Measurements from ENCODE around the gene NLRC4. TPM values are rescaled to one million over a fixed set of nuclear protein-coding genes. Genes with fewer than 3 reads are reported as not detected.
A peak's percentile ranks its signal among the peaks of the same experiment; 100 is the strongest.

Gene NLRC4
- total and polyA plus RNA-seq, 9 of the 15 experiments (the other 6 are each of a cell fraction or from before 2014, with no cell fraction given): 0.03 to 0.18 (median 0.06) TPM; not detected in 2

DNA sequence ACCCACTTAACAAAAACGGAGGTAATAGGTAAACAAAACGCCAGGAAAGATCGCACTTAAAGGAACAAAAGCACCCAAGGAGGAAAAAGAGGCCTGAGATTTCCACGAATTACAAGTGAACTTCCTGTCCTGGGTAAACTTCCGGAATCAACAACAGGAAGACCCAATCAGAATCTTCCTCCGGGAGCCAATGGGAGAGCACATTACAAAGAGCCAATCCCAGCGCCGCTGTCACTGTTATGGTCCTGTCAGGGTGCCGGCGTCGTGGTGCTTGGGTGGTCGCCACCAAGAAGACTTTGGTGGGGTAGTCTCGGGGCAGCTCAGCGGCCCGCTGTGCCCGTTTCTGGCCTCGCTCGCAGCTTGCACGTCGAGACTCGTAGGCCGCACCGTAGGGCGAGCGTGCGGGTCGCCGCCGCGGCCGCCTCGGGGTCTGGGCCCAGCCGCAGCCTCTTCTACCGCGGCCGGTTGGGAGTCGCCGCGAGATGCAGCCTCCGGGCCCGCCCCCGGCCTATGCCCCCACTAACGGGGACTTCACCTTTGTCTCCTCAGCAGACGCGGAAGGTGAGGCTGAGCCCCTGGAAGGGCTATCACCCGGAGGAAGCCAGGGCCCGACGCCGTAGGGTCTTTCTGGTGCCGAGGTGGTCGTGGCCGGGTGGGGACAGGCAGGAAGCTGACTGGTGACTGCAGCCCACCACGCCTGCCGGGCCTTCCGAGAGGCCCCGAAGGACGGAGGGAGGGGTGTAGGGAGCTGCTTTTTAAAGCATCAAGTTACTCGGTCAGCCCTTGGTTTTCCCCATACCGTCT, 13.2 kb upstream of the NLRC4 start, which contains the start of gene YIPF4 (continued):
- peak; percentile 99 for TF ChIP-seq RBBP5 (IDR thresholded peaks at IDR 0.05; ENCODE audit: borderline replicate concordance, insufficient read depth, low read length, poor library complexity, severe bottlenecking)
- TF ChIP-seq GTF2E2 (tag; IDR thresholded peaks at IDR 0.05): peak; percentile 73
- TF ChIP-seq, protein P1, sequence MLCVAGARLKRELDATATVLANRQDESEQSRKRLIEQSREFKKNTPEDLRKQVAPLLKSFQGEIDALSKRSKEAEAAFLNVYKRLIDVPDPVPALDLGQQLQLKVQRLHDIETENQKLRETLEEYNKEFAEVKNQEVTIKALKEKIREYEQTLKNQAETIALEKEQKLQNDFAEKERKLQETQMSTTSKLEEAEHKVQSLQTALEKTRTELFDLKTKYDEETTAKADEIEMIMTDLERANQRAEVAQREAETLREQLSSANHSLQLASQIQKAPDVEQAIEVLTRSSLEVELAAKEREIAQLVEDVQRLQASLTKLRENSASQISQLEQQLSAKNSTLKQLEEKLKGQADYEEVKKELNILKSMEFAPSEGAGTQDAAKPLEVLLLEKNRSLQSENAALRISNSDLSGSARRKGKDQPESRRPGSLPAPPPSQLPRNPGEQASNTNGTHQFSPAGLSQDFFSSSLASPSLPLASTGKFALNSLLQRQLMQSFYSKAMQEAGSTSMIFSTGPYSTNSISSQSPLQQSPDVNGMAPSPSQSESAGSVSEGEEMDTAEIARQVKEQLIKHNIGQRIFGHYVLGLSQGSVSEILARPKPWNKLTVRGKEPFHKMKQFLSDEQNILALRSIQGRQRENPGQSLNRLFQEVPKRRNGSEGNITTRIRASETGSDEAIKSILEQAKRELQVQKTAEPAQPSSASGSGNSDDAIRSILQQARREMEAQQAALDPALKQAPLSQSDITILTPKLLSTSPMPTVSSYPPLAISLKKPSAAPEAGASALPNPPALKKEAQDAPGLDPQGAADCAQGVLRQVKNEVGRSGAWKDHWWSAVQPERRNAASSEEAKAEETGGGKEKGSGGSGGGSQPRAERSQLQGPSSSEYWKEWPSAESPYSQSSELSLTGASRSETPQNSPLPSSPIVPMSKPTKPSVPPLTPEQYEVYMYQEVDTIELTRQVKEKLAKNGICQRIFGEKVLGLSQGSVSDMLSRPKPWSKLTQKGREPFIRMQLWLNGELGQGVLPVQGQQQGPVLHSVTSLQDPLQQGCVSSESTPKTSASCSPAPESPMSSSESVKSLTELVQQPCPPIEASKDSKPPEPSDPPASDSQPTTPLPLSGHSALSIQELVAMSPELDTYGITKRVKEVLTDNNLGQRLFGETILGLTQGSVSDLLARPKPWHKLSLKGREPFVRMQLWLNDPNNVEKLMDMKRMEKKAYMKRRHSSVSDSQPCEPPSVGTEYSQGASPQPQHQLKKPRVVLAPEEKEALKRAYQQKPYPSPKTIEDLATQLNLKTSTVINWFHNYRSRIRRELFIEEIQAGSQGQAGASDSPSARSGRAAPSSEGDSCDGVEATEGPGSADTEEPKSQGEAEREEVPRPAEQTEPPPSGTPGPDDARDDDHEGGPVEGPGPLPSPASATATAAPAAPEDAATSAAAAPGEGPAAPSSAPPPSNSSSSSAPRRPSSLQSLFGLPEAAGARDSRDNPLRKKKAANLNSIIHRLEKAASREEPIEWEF (CRISPR knock-in tag; IDR thresholded peaks at IDR 0.05): no peak
- no peak for TF ChIP-seq SRSF7 (optimal IDR thresholded peaks at IDR 0.05; ENCODE audit: low read depth, low read length)
- 0 out of 2 replicates have a peak, but pooled peaks have one; percentile 17 for TF ChIP-seq ZEB2 (IDR thresholded peaks at IDR 0.05)
- TF ChIP-seq SAP30 (IDR thresholded peaks at IDR 0.05; ENCODE audit: borderline replicate concordance, insufficient read depth, low read depth, low read length, poor library complexity, severe bottlenecking): peak; percentile 88
- TF ChIP-seq NCOA2 (IDR thresholded peaks at IDR 0.05; ENCODE audit: partially characterized antibody in 2 of 2): no peak
- TF ChIP-seq, protein P2, sequence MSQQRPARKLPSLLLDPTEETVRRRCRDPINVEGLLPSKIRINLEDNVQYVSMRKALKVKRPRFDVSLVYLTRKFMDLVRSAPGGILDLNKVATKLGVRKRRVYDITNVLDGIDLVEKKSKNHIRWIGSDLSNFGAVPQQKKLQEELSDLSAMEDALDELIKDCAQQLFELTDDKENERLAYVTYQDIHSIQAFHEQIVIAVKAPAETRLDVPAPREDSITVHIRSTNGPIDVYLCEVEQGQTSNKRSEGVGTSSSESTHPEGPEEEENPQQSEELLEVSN (IDR thresholded peaks at IDR 0.05; ENCODE audit: borderline replicate concordance in 1 of 2, extremely low read depth in 1 of 2, insufficient read depth in 1 of 2, insufficient read length in 1 of 2, low read depth in 1 of 2, low read length in 1 of 2, poor library complexity in 1 of 2, severe bottlenecking in 1 of 2): peak; percentile 23 to 44
- no peak for TF ChIP-seq HNRNPH1 (optimal IDR thresholded peaks at IDR 0.05; ENCODE audit: low read depth, low read length)
- peak; percentile 56 for TF ChIP-seq SPI1 (IDR thresholded peaks at IDR 0.05; ENCODE audit: borderline replicate concordance, low read depth, low read length)
- TF ChIP-seq LEF1 (IDR thresholded peaks at IDR 0.05): 0 out of 2 replicates have a peak, but pooled peaks have one; percentile 4
- TF ChIP-seq ZNF586 (CRISPR knock-in tag; conservative IDR thresholded peaks at IDR 0.05): no peak
- peak; percentile 60; the same call in 1 of the 2 replicates for TF ChIP-seq PML (IDR thresholded peaks at IDR 0.05; ENCODE audit: low read length)
- TF ChIP-seq TCF3 (CRISPR knock-in tag; IDR thresholded peaks at IDR 0.05): no peak
- TF ChIP-seq NR2C1 (IDR thresholded peaks at IDR 0.05): peak; percentile 59; the same call in 1 of the 2 replicates
- no peak for TF ChIP-seq NR2C1 (tag; IDR thresholded peaks at IDR 0.05)
- peak; percentile 66 for TF ChIP-seq CHD1 (IDR thresholded peaks at IDR 0.05; ENCODE audit: low read length)
- TF ChIP-seq RBM25 (IDR thresholded peaks at IDR 0.05; ENCODE audit: low read depth, low read length, severe bottlenecking): peak; percentile 41
- TF ChIP-seq, protein P3, sequence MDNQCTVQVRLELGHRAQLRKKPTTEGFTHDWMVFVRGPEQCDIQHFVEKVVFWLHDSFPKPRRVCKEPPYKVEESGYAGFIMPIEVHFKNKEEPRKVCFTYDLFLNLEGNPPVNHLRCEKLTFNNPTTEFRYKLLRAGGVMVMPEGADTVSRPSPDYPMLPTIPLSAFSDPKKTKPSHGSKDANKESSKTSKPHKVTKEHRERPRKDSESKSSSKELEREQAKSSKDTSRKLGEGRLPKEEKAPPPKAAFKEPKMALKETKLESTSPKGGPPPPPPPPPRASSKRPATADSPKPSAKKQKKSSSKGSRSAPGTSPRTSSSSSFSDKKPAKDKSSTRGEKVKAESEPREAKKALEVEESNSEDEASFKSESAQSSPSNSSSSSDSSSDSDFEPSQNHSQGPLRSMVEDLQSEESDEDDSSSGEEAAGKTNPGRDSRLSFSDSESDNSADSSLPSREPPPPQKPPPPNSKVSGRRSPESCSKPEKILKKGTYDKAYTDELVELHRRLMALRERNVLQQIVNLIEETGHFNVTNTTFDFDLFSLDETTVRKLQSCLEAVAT (IDR thresholded peaks at IDR 0.05): no peak
- peak; percentile 78 for TF ChIP-seq POLR2B (IDR thresholded peaks at IDR 0.05; ENCODE audit: low read depth, partially characterized antibody)
